Measurements from ENCODE around the gene CDKAL1. TPM values are rescaled to one million over a fixed set of nuclear protein-coding genes. Genes with fewer than 3 reads are reported as not detected.
"Not testable (repeated sequence)": the region's sequence is repeated elsewhere in the genome, so short reads cannot be mapped to it uniquely, and the experiment has no call there.

CDKAL1 gene
- total and polyA plus RNA-seq, 8 donors = 3.4 to 36.7 (median 10.4) TPM

- 86 to 95% (median 91%) methylated on average over 6 of the region's 6 CpGs for WGBS, 5 donors
- TF ChIP-seq CTCF (IDR thresholded peaks at IDR 0.05) = no peak
- no peak for TF ChIP-seq POLR2AphosphoS5 (IDR thresholded peaks at IDR 0.05)
- TF ChIP-seq POLR2A (IDR thresholded peaks at IDR 0.05) = no peak
- TF ChIP-seq EP300 (IDR thresholded peaks at IDR 0.05) = no peak
- DNase-seq = no peak
- Histone ChIP-seq H3K4me3 (no peak overlapping the region), H3K36me3 (peaks cover 0 to 8% (median 2%) of the 10 kb centered on the region in 4 donors), H3K9me3 (no peaks in the 10 kb centered on the region), H3K4me1 (peaks cover 0 to 3% (median 0%) of the 10 kb centered on the region in 4 donors), H3K27me3 (no peaks in the 10 kb centered on the region), H3K27ac (no peak overlapping the region)
- intact Hi-C loops (cut with DNase I; ENCODE audit: low total_unique reads) = no loop called here
These were observed 190.4 kb downstream of the CDKAL1 start for GRCh38 chr6:20724443-20725190.

GRCh38 chr6:20725235-20725634 lies 191.0 kb downstream of the CDKAL1 start:
- DNase-seq; H3K36me3 ChIP-seq; H3K9me3 ChIP-seq; H3K27ac ChIP-seq; intact Hi-C loops (cut with DNase I; ENCODE audit: low total_unique reads); H3K4me1 ChIP-seq; H3K4me3 ChIP-seq; H3K27me3 ChIP-seq: not testable (repeated sequence)
- 94 to 99% (median 98%) methylated on average over 3 of the region's 3 CpGs for WGBS, 5 donors

GRCh38 chr6:20729086-20729485 lies 194.8 kb downstream of the CDKAL1 start:
- Histone ChIP-seq H3K27ac (no peak overlapping the region), H3K4me1 (no peaks in the 10 kb centered on the region), H3K4me3 (no peak overlapping the region), H3K9me3 (no peaks in the 10 kb centered on the region), H3K27me3 (no peaks in the 10 kb centered on the region), H3K36me3 (no peaks in the 10 kb centered on the region)
- WGBS, 5 donors = 87 to 97% (median 89%) methylated on average over 1 of the region's 1 CpG
- no peak for DNase-seq
- no peak for TF ChIP-seq CTCF (IDR thresholded peaks at IDR 0.05)
- no peak for TF ChIP-seq POLR2AphosphoS5 (IDR thresholded peaks at IDR 0.05)
- no peak for TF ChIP-seq EP300 (IDR thresholded peaks at IDR 0.05)
- TF ChIP-seq POLR2A (IDR thresholded peaks at IDR 0.05) = no peak
- intact Hi-C loops (cut with DNase I; ENCODE audit: low total_unique reads) = no loop called here

- DNase-seq; H3K4me3 ChIP-seq; H3K9me3 ChIP-seq; H3K27ac ChIP-seq; H3K27me3 ChIP-seq; H3K36me3 ChIP-seq; intact Hi-C loops (cut with DNase I; ENCODE audit: low total_unique reads); H3K4me1 ChIP-seq: not testable (repeated sequence)
- 87 to 95% (median 92%) methylated on average over 8 of the region's 8 CpGs for WGBS, 5 donors
These were observed 198.1 kb downstream of the CDKAL1 start for GRCh38 chr6:20732362-20732761.

- H3K27ac ChIP-seq = no peak overlapping the region
- no peaks in the 10 kb centered on the region for H3K27me3 ChIP-seq
- no peaks in the 10 kb centered on the region for H3K36me3 ChIP-seq
- TF ChIP-seq POLR2AphosphoS5 (IDR thresholded peaks at IDR 0.05) (no peak), POLR2A (IDR thresholded peaks at IDR 0.05) (no peak), CTCF (IDR thresholded peaks at IDR 0.05) (no peak), EP300 (IDR thresholded peaks at IDR 0.05) (no peak)
- no peaks in the 10 kb centered on the region for H3K9me3 ChIP-seq
- intact Hi-C loops (cut with DNase I; ENCODE audit: low total_unique reads) = no loop called here
- no peak for DNase-seq
- 64 to 82% (median 69%) methylated on average over 3 of the region's 3 CpGs for WGBS, 5 donors
- H3K4me1 ChIP-seq = peaks cover 0 to under 1% (median 0%) of the 10 kb centered on the region in 4 donors
- no peak overlapping the region for H3K4me3 ChIP-seq
These were observed 198.6 kb downstream of the CDKAL1 start for GRCh38 chr6:20732896-20733295.
